Measurements from ENCODE around the gene HIVEP1. TPM values are rescaled to one million over a fixed set of nuclear protein-coding genes. Genes with fewer than 3 reads are reported as not detected.

The HIVEP1 gene
- total RNA-seq, 2 donors from 2014 or later: 70.1 to 77.0 TPM

DNA sequence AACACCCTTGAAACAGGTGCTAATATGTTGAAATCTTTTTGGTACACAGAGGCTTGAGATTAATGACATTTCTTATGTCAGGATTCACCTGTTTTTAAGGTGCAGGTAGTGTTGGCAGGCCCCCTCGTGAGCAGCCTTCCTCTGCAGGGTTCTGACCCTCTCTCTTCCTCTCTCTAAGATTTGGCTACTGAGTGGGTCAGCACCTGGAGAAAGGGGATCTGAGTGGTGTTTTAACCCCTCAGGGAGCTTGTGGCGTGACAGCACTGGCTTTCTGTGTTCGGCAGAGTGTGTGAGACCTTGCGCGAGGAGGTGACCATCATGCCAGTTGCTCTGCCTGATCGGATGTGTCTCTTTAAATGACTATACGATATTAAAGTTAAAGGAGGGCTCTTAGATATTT lies 37.1 kb downstream of the HIVEP1 start:
- H3K27ac Mint-ChIP-seq: peak overlapping the region; percentile 97
- peaks cover 11 to 15% of the 10 kb centered on the region in 2 donors for H3K36me3 Mint-ChIP-seq (ENCODE audit: insufficient read depth in 2 of 2)
- H3K9me3 Mint-ChIP-seq: no peaks in the 10 kb centered on the region
- H3K4me1 Mint-ChIP-seq (ENCODE audit: low read depth): peaks cover 96% of the 10 kb centered on the region
- ATAC-seq (replicated peaks in 1 of 2) (no peak), DNase-seq (no peak)
- H3K27me3 Mint-ChIP-seq (ENCODE audit: low read depth): no peaks in the 10 kb centered on the region
- H3K4me3 Mint-ChIP-seq: peak overlapping the region; percentile 74 to 93

GRCh38 chr6:12051861-12052368 lies 39.8 kb downstream of the HIVEP1 start:
- H3K4me1 Mint-ChIP-seq (ENCODE audit: low read depth): peaks cover 86% of the 10 kb centered on the region
- H3K4me3 Mint-ChIP-seq: peak overlapping the region; percentile 71 to 78
- DNase-seq (peak; percentile 72 to 75), ATAC-seq (replicated peaks in 1 of 2) (peak; percentile 92 to 96)
- peak overlapping the region; percentile 92 for H3K27ac Mint-ChIP-seq
- H3K9me3 Mint-ChIP-seq: no peaks in the 10 kb centered on the region
- H3K27me3 Mint-ChIP-seq (ENCODE audit: low read depth): no peaks in the 10 kb centered on the region
- H3K36me3 Mint-ChIP-seq (ENCODE audit: insufficient read depth in 2 of 2): peaks cover 8 to 17% of the 10 kb centered on the region in 2 donors

- peak overlapping the region; percentile 33 to 58 for H3K4me3 Mint-ChIP-seq
- H3K36me3 Mint-ChIP-seq (ENCODE audit: insufficient read depth in 2 of 2): peaks cover 0 to 6% of the 10 kb centered on the region in 2 donors
- H3K27ac Mint-ChIP-seq: no peak overlapping the region
- no peaks in the 10 kb centered on the region for H3K9me3 Mint-ChIP-seq
- DNase-seq: no peak
- H3K4me1 Mint-ChIP-seq (ENCODE audit: low read depth): peaks cover 71% of the 10 kb centered on the region
- ATAC-seq (replicated peaks in 1 of 2): no peak
- no peaks in the 10 kb centered on the region for H3K27me3 Mint-ChIP-seq (ENCODE audit: low read depth)
These were observed 46.3 kb downstream of the HIVEP1 start for GRCh38 chr6:12058172-12058961.

- Mint-ChIP-seq H3K27ac (peak overlapping the region; percentile 64), H3K4me1 (ENCODE audit: low read depth) (peaks cover 84% of the 10 kb centered on the region), H3K4me3 (peak overlapping the region; percentile 84 to 93), H3K36me3 (ENCODE audit: insufficient read depth in 2 of 2) (peaks cover 3 to 4% of the 10 kb centered on the region in 2 donors), H3K27me3 (ENCODE audit: low read depth) (no peaks in the 10 kb centered on the region), H3K9me3 (no peaks in the 10 kb centered on the region)
- ATAC-seq (replicated peaks in 1 of 2) (peak; percentile 89 to 90), DNase-seq (peak; percentile 74)
These were observed 48.9 kb downstream of the HIVEP1 start for GRCh38 chr6:12060780-12061609.

GRCh38 chr6:12062605-12063004 lies 50.5 kb downstream of the HIVEP1 start:
- DNase-seq: no peak
- Mint-ChIP-seq H3K4me1 (ENCODE audit: low read depth) (peaks cover 79% of the 10 kb centered on the region), H3K4me3 (no peak overlapping the region), H3K27me3 (ENCODE audit: low read depth) (no peaks in the 10 kb centered on the region), H3K27ac (no peak overlapping the region), H3K36me3 (ENCODE audit: insufficient read depth in 2 of 2) (peaks cover 0 to 3% of the 10 kb centered on the region in 2 donors), H3K9me3 (no peaks in the 10 kb centered on the region)
- ATAC-seq (replicated peaks in 1 of 2): no peak

- Mint-ChIP-seq H3K4me3 (peak overlapping the region; percentile 57 to 58), H3K27ac (peak overlapping the region; percentile 80), H3K4me1 (ENCODE audit: low read depth) (peaks cover 79% of the 10 kb centered on the region), H3K9me3 (no peaks in the 10 kb centered on the region), H3K27me3 (ENCODE audit: low read depth) (no peaks in the 10 kb centered on the region), H3K36me3 (ENCODE audit: insufficient read depth in 2 of 2) (peaks cover 0 to 3% of the 10 kb centered on the region in 2 donors)
- ATAC-seq (replicated peaks in 1 of 2): peak; percentile 33 to 49
- no peak for DNase-seq
These were observed 52.0 kb downstream of the HIVEP1 start for GRCh38 chr6:12064131-12064530.

DNA sequence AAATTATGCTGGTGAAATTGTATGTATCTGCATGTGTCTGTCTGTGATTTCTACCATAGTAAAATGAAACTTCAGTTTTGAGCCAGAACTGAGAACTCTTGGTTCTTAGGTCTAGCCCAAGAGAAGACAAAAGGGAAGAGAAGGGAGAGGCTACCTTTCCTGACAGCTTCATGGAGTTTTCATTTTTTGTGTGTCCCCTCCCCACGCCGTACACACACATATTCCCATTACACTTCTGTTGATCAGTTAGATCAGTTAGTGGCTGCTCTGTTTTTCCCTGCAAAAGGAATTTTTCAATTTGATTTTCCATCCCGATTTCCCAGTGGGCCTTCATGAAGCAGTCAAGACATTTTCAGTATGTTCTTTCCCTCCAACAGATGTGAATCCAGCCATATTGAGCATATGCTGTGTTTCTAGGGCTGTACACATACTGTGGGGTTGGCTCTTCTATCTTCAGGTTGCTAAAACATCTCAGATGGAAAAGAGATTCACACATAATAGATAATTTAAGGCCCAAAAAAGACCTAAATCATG lies 52.5 kb downstream of the HIVEP1 start:
- H3K4me1 Mint-ChIP-seq (ENCODE audit: low read depth): peaks cover 76% of the 10 kb centered on the region
- ATAC-seq (replicated peaks in 1 of 2) (peak; percentile 11 to 28), DNase-seq (no peak)
- H3K4me3 Mint-ChIP-seq: peak overlapping the region; percentile 57 to 58
- peak overlapping the region; percentile 80 for H3K27ac Mint-ChIP-seq
- peaks cover 0 to 3% of the 10 kb centered on the region in 2 donors for H3K36me3 Mint-ChIP-seq (ENCODE audit: insufficient read depth in 2 of 2)
- no peaks in the 10 kb centered on the region for H3K9me3 Mint-ChIP-seq
- no peaks in the 10 kb centered on the region for H3K27me3 Mint-ChIP-seq (ENCODE audit: low read depth)

- Mint-ChIP-seq H3K9me3 (no peaks in the 10 kb centered on the region), H3K27ac (peak overlapping the region; percentile 3), H3K4me3 (peak overlapping the region; percentile 57 to 58), H3K27me3 (ENCODE audit: low read depth) (no peaks in the 10 kb centered on the region), H3K36me3 (ENCODE audit: insufficient read depth in 2 of 2) (peaks cover 2 to 3% of the 10 kb centered on the region in 2 donors), H3K4me1 (ENCODE audit: low read depth) (peaks cover 74% of the 10 kb centered on the region)
- ATAC-seq (replicated peaks in 1 of 2): peak; percentile 44 to 55
- DNase-seq: no peak
These were observed 53.4 kb downstream of the HIVEP1 start for GRCh38 chr6:12065321-12066140.

DNA sequence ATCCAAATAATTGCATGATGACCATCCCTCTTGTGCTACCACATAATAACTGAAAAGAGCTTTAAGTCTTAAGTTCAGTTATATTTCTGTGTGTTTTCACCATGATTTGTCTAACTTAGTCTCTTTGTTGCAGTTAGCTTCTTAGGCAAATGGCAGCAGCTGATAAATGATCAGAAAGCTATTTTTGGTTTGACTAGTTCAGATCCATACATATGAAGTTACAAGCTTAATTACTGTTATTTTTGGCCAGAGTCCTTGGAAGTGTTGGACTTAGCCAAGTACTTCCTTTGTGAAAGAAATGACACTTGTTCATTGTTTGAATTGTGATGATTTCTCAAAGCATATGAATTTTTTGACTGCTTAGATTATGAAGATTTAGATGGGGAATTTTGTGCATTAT lies 54.2 kb downstream of the HIVEP1 start:
- ATAC-seq (replicated peaks in 1 of 2) (no peak), DNase-seq (no peak)
- peaks cover 2 to 3% of the 10 kb centered on the region in 2 donors for H3K36me3 Mint-ChIP-seq (ENCODE audit: insufficient read depth in 2 of 2)
- peak overlapping the region; percentile 57 to 58 for H3K4me3 Mint-ChIP-seq
- no peaks in the 10 kb centered on the region for H3K27me3 Mint-ChIP-seq (ENCODE audit: low read depth)
- H3K4me1 Mint-ChIP-seq (ENCODE audit: low read depth): peaks cover 74% of the 10 kb centered on the region
- H3K9me3 Mint-ChIP-seq: no peaks in the 10 kb centered on the region
- no peak overlapping the region for H3K27ac Mint-ChIP-seq

DNA sequence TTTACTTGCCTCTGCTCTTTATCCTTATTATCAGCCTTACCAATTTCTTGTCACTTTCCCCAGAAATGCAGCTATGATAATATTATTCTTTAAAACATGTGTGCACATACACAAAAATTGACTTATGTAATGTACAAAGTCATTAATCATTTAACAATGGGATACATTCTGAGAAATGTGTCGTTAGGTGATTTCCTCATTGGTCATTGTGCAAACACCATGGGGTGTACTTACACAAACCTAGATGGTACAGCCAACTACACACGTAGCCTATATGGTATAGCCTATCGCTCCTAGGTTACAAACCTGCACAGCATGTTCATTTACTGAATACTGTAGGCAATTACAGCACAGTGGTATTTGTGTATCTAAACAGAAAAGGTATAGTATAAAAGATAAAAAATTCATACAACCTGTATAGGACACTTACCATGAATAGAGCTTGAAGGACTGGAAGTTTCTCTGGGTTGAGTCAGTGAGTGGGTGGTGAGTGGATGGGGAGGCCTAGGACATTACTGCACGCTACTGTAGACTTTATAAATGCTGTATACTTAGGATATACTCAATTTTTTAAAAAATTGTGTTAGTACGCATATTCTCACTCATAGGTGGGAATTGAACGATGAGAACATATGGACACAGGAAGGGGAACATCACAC lies 56.9 kb downstream of the HIVEP1 start:
- Mint-ChIP-seq H3K27me3 (ENCODE audit: low read depth) (no peaks in the 10 kb centered on the region), H3K27ac (no peak overlapping the region), H3K36me3 (ENCODE audit: insufficient read depth in 2 of 2) (peaks cover 2 to 3% of the 10 kb centered on the region in 2 donors), H3K4me3 (no peak overlapping the region), H3K4me1 (ENCODE audit: low read depth) (peaks cover 81% of the 10 kb centered on the region), H3K9me3 (no peaks in the 10 kb centered on the region)
- ATAC-seq (replicated peaks in 1 of 2): peak; percentile 34 to 46
- DNase-seq: no peak

DNA sequence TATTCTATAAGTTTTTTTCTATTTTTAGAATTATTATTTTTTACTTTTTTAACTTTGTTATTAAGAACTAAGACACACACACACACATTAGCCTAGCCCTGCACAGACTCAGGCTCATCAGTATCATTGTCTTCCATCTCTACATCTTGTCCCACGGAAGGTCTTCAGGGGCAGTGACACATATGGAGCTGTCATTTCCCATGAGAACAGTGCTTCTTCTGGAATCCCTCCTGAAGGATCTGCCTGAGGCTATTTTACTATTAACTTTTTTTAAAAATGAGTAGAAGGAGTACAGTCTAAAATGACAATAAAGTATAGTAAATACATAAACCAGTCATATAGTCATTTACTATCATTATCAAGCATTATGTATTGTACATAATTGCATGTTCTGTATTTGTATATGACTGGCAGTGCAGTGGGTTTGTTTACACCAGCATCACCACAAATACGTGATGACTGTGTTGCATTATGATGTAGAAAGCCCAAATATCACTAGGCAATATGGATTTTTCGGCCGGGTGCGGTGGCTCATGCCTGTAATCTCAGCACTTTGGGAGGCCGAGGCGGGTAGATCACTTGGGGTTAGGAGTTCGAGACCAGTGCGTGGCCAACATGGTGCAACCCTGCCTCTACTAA lies 57.9 kb downstream of the HIVEP1 start:
- H3K9me3 Mint-ChIP-seq: no peaks in the 10 kb centered on the region
- ATAC-seq (replicated peaks in 1 of 2) (no peak), DNase-seq (no peak)
- peaks cover 2 to 3% of the 10 kb centered on the region in 2 donors for H3K36me3 Mint-ChIP-seq (ENCODE audit: insufficient read depth in 2 of 2)
- H3K4me3 Mint-ChIP-seq: no peak overlapping the region
- peak overlapping the region; percentile 38 for H3K27ac Mint-ChIP-seq
- peaks cover 81% of the 10 kb centered on the region for H3K4me1 Mint-ChIP-seq (ENCODE audit: low read depth)
- H3K27me3 Mint-ChIP-seq (ENCODE audit: low read depth): no peaks in the 10 kb centered on the region

Measured in activated T-cell treated with anti-CD3 and anti-CD28 coated beads, Interleukin-2, amount 50 U/mL, for 72 hours (primary cell).